OCI-LY1 (cell line): ENCODE measurements around the gene BCR.

ENCODE experiments used
- EZH2 ChIP-seq: fragments of 200-600 bp; sonication (generic), shearing (Covaris generic); IDR thresholded peaks from 2 replicates; pipeline ENCODE4 v1.8.0; 2017; ENCODE audit warnings: borderline replicate concordance, mixed run types, mild to moderate bottlenecking, antibody characterized with exemption, low read length, moderate library complexity, mixed read lengths
- TF ChIP-seq, protein P1 (sequence below): fragments of 200-600 bp; sonication (generic), shearing (Covaris generic); IDR thresholded peaks from 2 replicates; pipeline ENCODE4 v1.5.1; 2017; ENCODE audit warnings: mild to moderate bottlenecking, antibody characterized with exemption, low read length, moderate library complexity, mixed read lengths

DNA sequence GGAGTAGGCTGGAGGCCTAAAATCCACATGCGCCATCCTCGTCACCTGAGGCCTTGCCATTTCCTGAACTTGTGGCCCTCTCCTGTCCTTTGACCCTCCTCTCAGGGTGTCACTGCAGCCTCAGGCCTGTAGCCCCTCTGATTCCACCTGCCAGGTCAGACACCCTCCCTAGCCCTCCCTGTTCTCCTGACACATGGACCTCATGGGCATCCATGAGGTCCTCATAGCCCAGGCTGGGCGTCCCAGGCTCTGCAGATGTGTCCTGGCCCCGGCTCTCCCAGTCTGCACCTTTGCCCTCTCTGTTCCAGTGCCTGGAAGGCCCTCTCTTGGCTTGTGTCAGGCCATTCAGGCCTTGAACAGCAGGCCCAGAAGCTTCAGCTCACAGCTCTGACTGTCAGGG, 19.3 kb upstream of the BCR start:
- no peak for TF ChIP-seq EZH2
- TF ChIP-seq, protein P1, sequence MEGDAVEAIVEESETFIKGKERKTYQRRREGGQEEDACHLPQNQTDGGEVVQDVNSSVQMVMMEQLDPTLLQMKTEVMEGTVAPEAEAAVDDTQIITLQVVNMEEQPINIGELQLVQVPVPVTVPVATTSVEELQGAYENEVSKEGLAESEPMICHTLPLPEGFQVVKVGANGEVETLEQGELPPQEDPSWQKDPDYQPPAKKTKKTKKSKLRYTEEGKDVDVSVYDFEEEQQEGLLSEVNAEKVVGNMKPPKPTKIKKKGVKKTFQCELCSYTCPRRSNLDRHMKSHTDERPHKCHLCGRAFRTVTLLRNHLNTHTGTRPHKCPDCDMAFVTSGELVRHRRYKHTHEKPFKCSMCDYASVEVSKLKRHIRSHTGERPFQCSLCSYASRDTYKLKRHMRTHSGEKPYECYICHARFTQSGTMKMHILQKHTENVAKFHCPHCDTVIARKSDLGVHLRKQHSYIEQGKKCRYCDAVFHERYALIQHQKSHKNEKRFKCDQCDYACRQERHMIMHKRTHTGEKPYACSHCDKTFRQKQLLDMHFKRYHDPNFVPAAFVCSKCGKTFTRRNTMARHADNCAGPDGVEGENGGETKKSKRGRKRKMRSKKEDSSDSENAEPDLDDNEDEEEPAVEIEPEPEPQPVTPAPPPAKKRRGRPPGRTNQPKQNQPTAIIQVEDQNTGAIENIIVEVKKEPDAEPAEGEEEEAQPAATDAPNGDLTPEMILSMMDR = no peak
